Rectal smooth muscle tissue (tissue), 1 donor: Measurements from ENCODE around the gene RTTN.

ENCODE experiments used
- H3K27ac ChIP-seq: one replicate; pipeline ENCODE4 v1.7.0; 2013; ENCODE audit warnings: low read depth, low read length, inconsistent platforms
- H3K27me3 ChIP-seq: one replicate; pipeline ENCODE4 v1.7.0; 2013; ENCODE audit warnings: low read length; ENCODE audit not compliant: control insufficient read depth, insufficient read depth
- H3K36me3 ChIP-seq: one replicate; pipeline ENCODE4 v1.7.0; 2013; ENCODE audit warnings: low read length; ENCODE audit not compliant: control insufficient read depth, insufficient read depth
- H3K4me1 ChIP-seq: one replicate; pipeline ENCODE4 v1.7.0; 2013; ENCODE audit warnings: low read length; ENCODE audit not compliant: control insufficient read depth, insufficient read depth
- H3K4me3 ChIP-seq: one replicate; pipeline ENCODE4 v1.7.0; 2013; ENCODE audit warnings: low read length
- H3K9ac ChIP-seq: one replicate; pipeline ENCODE4 v1.7.0; 2013; ENCODE audit warnings: low read length

The RTTN gene

DNA sequence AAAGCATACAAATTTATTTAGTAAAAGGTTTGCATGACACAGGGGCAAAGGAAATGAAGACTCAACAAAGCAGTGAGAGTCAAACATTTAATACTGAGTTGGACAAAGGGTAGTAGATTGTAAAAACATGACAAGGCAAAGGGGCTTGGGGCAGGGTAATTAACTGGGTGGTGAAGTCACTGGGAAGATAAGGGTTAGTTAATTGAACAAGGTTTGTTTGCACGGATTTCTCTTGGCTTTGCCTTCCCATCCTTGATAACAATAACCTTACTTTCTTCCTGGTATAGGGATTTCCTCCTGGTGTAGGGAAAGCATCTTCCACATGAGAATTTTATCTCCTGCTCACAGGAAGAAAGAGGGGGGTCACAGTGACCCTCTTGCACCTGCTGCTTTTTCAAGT is 26.8 kb upstream of the RTTN start:
- Histone ChIP-seq H3K27ac (no peak overlapping the region), H3K27me3 (no peaks in the 10 kb centered on the region), H3K36me3 (no peaks in the 10 kb centered on the region), H3K9ac (no peak overlapping the region), H3K4me1 (no peaks in the 10 kb centered on the region), H3K4me3 (no peak overlapping the region)

DNA sequence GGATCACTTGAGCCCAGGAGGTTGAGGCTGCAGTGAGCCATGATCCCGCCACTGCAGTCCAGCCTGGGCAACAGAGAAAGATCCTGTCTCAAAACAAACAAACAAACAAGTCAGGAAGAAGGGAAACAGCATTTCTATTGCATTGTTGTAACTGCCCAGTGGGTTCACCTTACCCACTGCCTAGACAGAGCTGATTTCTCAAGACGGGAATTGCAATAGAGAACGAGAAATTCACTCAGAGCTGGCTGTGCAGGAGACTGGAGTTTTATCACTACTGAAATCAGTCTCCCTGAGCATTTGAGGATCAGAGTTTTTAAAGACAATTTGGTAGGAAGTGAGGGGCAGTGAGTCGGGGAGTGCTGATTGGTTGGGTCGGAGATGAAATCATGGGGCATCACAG is 24.2 kb upstream of the RTTN start:
- H3K4me3 ChIP-seq: no peak overlapping the region
- no peak overlapping the region for H3K27ac ChIP-seq
- H3K4me1 ChIP-seq: no peaks in the 10 kb centered on the region
- H3K27me3 ChIP-seq: no peaks in the 10 kb centered on the region
- no peaks in the 10 kb centered on the region for H3K36me3 ChIP-seq
- H3K9ac ChIP-seq: no peak overlapping the region

DNA sequence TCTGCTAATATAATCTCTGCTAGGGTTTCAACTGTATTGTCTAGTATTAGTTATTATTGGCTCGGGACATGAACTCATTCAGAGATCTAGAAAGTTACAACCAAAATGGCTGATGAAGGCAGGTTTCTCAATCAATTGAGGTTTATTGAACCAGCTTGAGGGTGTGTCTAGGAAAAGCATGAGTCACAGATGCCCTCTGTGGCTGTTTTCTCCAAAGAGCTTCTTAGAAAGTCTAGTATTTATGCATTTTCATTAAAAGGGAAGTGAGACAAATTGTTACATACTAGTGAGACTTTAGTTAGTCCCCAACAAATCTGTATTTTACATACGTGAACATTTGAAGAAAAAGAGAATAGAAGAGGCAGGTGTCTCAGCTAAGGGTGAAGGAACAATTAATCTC is 23.0 kb upstream of the RTTN start:
- H3K4me3 ChIP-seq: no peak overlapping the region
- H3K9ac ChIP-seq: no peak overlapping the region
- H3K27ac ChIP-seq: no peak overlapping the region
- no peaks in the 10 kb centered on the region for H3K36me3 ChIP-seq
- no peaks in the 10 kb centered on the region for H3K4me1 ChIP-seq
- no peaks in the 10 kb centered on the region for H3K27me3 ChIP-seq

DNA sequence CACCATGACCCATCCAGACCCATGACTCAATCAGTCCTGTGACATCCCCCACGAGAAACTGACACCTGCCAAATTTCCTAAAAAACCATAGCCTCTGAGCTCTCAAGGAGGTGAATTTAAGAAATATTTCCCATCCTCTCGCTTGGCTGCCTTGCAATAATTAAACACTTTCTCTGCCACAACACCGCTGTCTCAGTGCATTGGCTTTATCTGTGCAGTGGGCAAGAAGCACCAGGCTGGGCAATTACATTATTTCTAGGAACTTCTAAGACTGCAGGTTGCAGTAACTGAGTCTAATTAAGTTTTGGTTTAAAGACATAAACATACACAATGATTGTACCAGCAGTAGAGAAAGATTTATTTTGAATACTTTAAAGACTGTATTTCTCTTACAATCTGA is 22.0 kb upstream of the RTTN start:
- no peak overlapping the region for H3K4me3 ChIP-seq
- no peak overlapping the region for H3K9ac ChIP-seq
- H3K27me3 ChIP-seq: no peaks in the 10 kb centered on the region
- no peaks in the 10 kb centered on the region for H3K4me1 ChIP-seq
- H3K27ac ChIP-seq: no peak overlapping the region
- H3K36me3 ChIP-seq: no peaks in the 10 kb centered on the region

DNA sequence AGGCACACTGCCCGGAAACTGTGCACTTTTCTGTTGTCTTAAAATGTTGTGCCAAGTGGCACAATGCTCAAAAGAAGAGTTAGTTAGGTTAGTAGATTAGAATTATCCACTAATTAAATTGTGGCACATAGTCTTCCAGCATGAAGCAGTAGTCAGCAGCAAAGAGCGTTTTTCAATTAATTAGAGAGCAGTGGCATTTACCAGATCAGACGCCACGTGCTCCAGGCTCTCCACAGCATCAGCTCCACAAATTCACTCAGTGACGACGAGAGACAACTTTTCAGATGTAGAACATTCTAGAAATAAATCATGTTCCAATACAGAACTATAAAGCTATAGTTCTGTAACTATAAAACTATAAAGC is 16.4 kb upstream of the RTTN start:
- Histone ChIP-seq H3K4me3 (no peak overlapping the region), H3K4me1 (no peaks in the 10 kb centered on the region), H3K9ac (no peak overlapping the region), H3K36me3 (no peaks in the 10 kb centered on the region), H3K27me3 (no peaks in the 10 kb centered on the region), H3K27ac (no peak overlapping the region)

DNA sequence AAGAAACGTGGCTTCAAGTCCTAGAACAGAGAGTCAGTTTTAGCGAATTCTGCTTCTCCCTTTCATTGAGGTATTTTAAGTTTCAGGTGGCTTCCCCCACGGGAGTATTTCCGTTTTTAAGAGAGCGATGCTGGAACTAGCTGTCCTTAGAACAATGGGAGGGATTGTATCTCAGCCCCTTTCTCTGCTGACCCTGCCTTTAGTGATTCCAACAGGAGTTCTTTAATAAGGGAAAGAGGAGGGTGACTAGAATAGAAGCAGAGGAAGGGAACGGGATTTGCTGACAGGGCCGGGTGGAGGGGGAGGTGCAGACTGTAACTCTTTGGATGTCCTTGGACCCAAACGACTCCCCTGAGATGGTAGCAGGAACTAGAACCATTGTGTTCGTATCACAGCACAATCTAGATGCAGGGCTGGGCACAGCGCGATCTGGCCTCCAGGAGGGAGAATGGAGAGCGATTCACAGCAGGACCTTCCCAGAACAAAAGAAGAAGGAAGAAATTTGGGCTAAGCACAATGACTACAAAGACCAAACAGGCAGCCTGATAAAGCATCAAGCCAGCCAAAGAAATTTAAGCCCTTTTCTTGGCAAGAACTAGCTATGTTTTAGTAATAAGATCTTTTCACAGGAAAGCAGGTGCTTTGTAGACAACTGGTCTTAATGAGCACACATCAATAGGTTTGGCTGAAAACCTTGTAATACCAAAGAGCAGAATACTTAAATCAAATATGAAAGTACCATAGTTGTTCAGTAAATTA is 15.8 kb upstream of the RTTN start:
- no peak overlapping the region for H3K4me3 ChIP-seq
- no peak overlapping the region for H3K9ac ChIP-seq
- H3K27me3 ChIP-seq: no peaks in the 10 kb centered on the region
- H3K27ac ChIP-seq: no peak overlapping the region
- no peaks in the 10 kb centered on the region for H3K4me1 ChIP-seq
- H3K36me3 ChIP-seq: no peaks in the 10 kb centered on the region

DNA sequence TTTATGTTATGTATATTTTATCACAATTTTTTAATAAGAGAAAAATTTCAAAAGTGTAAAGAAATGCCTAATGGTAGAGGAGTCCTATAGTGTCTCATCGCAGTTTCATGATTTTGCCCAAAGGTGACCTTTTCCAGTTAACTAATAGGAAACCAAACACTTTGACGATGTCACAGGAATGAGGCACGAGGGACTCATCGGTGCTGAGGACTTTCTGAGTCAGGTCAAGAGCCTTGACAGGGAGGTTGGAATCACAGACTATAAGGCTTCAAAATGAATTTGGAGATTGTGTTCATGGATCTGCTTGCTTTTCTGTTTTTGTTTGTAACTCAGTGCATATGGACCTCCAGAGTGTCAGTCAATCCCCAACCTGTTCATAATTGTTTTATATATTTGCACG is 15.1 kb upstream of the RTTN start:
- no peak overlapping the region for H3K9ac ChIP-seq
- H3K4me3 ChIP-seq: no peak overlapping the region
- H3K36me3 ChIP-seq: no peaks in the 10 kb centered on the region
- no peak overlapping the region for H3K27ac ChIP-seq
- H3K27me3 ChIP-seq: no peaks in the 10 kb centered on the region
- no peaks in the 10 kb centered on the region for H3K4me1 ChIP-seq

DNA sequence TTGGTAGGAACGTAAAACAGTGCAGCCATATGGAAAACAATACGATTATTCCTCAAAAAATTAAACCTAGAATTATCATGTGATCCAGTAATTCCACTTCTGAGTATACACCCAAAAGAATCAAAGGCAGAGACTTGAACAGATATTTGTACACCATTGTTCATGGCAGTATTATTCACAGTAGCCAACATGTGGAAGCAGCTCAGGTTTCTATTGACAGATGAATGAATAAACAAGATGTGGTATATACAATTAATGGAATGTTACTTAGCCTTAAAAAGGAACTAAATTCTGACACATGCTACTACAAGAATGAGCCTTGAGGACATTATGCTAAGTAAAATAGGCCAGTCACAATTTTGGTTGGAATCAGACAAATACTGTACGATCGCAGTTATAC is 14.2 kb upstream of the RTTN start:
- H3K27ac ChIP-seq: no peak overlapping the region
- no peak overlapping the region for H3K9ac ChIP-seq
- H3K4me3 ChIP-seq: no peak overlapping the region
- no peaks in the 10 kb centered on the region for H3K36me3 ChIP-seq
- no peaks in the 10 kb centered on the region for H3K4me1 ChIP-seq
- H3K27me3 ChIP-seq: no peaks in the 10 kb centered on the region

DNA sequence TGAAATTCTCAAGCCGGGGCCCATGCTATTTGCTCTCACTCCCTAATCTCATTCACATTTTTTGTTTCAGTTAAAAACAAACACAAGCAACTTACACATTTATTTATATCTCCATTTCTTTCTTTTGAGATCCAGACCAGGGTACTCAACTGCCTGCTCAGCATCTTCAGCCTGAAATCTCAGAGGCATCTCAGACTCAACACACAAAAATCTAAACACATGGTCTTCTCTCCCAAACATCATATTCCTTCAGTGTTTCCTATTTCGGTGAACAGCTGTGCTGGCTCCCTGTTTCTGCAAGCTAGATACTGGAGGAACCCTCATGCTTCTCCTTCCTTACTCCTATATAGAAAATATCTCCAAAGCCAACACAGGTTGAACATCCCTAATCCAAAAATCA is 11.3 kb upstream of the RTTN start:
- Histone ChIP-seq H3K4me1 (no peaks in the 10 kb centered on the region), H3K27ac (no peak overlapping the region), H3K9ac (no peak overlapping the region), H3K4me3 (no peak overlapping the region), H3K27me3 (no peaks in the 10 kb centered on the region), H3K36me3 (no peaks in the 10 kb centered on the region)

DNA sequence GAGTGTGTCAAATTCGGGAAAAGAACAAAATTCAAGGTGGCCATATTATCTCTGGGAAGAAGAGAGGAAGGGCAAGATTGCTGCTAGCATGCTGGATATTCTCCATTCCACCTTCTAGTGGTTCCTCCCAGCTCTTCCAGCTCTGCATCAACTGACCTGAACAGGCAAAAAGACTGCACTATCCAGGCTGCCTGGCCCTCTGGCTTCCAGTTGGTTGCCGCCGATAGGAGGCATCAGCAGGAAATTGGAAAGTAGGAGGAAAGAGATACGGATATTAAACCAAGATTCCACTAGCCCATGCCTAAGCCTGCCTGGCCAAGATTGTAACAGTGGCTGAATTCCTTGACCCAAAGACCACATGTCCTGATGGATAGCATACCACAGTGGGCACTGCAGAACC is 1.7 kb upstream of the RTTN start:
- Histone ChIP-seq H3K9ac (no peak overlapping the region), H3K36me3 (no peaks in the 10 kb centered on the region), H3K27me3 (no peaks in the 10 kb centered on the region), H3K4me1 (peaks cover 3% of the 10 kb centered on the region), H3K27ac (no peak overlapping the region), H3K4me3 (no peak overlapping the region)

DNA sequence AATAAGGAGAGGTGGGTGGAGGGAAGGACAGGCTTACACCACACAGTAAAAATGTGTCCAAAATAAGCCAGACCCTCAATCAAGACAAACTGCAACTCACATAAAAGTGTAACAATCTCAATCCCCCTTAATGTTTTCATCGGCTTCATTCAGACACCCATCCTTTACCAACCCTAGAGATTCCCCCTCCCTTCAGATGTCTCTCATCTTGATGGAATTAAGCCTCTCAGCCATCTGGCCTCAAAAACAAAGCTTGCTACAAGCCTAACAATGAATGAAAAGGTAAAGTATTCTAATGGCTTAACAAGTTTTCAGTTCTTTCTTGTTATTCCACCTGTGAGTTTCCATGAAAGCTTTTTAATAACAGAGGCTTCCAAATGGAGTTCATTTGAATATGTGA is 5.2 kb downstream of the RTTN start:
- H3K9ac ChIP-seq: no peak overlapping the region
- H3K4me3 ChIP-seq: no peak overlapping the region
- no peaks in the 10 kb centered on the region for H3K36me3 ChIP-seq
- H3K27ac ChIP-seq: no peak overlapping the region
- peaks cover 3% of the 10 kb centered on the region for H3K4me1 ChIP-seq
- no peaks in the 10 kb centered on the region for H3K27me3 ChIP-seq

DNA sequence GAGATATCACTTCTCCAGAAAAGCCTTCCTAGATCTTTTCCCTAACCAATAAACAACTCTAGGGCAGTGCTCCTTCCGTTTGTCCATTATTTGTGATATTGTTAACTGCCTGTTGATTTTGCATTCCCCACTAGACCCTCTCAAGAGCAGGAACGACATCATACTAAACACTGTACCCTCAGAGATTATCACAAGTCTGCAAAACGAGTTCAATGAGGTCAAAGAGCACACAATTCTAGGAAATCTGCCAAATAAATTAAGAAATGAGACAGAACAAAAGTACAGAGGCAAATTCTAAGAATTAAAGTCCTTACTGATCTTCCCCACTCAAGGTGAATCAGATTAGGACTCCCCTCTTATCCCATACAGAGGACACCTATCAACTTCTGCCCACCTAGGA is 7.6 kb downstream of the RTTN start:
- Histone ChIP-seq H3K36me3 (no peaks in the 10 kb centered on the region), H3K9ac (no peak overlapping the region), H3K27ac (no peak overlapping the region), H3K4me3 (no peak overlapping the region), H3K27me3 (no peaks in the 10 kb centered on the region), H3K4me1 (no peaks in the 10 kb centered on the region)

DNA sequence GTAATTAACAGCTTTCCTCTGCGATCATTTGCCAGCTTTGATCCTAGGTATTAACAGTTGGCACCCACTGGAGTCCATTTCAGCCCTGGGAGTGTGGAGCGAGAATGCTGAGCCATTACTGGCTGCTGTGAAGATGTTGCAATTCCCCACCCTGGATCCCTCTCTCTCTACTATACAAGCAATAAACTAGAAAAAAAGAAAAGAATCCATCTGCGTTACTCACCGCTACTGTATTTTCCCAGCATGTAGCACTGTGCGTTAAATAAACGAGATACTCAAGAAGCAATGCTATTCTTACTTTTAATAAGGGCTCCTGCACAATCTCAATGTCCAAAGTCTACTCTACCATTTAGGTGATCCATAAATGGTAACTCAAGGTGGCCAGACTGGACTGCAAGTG is 8.5 kb downstream of the RTTN start:
- H3K4me1 ChIP-seq: no peaks in the 10 kb centered on the region
- no peak overlapping the region for H3K27ac ChIP-seq
- no peaks in the 10 kb centered on the region for H3K27me3 ChIP-seq
- peaks cover 4% of the 10 kb centered on the region for H3K36me3 ChIP-seq
- no peak overlapping the region for H3K4me3 ChIP-seq
- H3K9ac ChIP-seq: no peak overlapping the region
